Limb (tissue), 2 donors: ENCODE measurements around the gene UBALD1.
A peak's percentile ranks its signal among the peaks of the same experiment; 100 is the strongest.
"Not testable (repeated sequence)": the region's sequence is repeated elsewhere in the genome, so short reads cannot be mapped to it uniquely, and the experiment has no call there.

Source experiments
- DNase-seq, 2 donors: peaks; one replicate each; pipeline ENCODE4 v3.0.0-alpha.2; 2016; ENCODE audit errors: extremely low spot score in 2 of 2

The UBALD1 gene

DNA sequence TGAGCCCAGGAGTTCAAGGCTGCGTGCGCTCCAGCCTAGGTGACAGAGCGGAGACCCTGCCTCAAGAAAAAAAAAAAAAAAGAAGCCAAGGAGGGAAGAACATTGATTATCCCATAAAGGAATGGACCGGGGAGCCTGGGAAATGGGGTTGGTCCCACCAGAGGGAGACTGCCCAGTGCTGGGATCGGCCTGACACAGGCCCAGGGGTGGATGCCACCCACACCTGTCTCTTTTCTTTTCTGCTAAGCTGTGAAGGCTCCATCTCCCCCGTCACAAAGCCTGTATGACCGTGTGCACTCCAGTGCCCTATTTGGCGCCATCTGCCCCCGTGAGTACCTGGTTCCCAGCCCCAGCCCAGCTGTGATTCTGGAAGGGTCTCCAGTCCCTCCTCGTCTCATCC is 15.7 kb downstream of the UBALD1 start:
- DNase-seq = no peak

DNA sequence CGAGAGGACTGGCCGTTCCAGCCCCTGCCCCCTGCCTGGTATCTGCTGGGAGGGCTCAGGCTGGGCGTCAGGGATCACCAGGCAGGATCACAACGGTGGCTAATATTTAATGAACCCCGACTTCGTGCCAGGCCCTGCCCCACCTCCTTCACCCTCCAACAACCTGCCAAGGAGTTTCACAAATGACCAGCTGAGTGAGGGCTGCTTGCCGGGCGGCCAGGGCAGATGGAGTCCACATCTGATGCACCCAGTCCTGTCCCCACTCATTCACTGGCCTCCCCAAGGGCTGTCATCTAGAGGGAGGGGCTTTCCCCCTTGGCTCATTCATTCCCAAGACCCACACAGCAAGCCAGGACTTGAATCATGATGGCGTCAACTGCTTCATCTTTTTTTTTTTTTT is 17.5 kb downstream of the UBALD1 start:
- DNase-seq = no peak

GRCh38 chr16:4594433-4595410 is 20.0 kb downstream of the UBALD1 start:
- no peak for DNase-seq

DNA sequence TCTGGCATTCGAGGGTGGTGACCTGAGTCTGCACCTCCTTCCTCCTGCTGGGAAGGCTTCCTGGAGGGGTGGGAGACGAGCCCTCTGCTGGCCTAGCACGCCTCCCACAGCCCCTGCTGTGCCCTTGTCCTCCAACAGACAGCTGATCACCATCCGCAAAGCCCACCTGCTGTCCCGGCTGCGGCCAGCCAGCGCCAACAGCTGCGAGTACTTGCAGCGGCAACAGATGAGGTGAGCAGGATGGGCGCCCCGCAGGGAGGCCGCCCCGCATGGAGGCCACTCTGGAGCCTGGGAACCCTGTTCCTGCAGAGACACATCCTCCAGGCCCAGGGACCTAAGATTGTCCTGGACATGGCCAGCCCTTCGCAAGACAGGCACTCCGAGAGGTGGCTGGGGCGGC is 21.6 kb downstream of the UBALD1 start:
- DNase-seq = peak in 1 of 2 donors; percentile 15

DNA sequence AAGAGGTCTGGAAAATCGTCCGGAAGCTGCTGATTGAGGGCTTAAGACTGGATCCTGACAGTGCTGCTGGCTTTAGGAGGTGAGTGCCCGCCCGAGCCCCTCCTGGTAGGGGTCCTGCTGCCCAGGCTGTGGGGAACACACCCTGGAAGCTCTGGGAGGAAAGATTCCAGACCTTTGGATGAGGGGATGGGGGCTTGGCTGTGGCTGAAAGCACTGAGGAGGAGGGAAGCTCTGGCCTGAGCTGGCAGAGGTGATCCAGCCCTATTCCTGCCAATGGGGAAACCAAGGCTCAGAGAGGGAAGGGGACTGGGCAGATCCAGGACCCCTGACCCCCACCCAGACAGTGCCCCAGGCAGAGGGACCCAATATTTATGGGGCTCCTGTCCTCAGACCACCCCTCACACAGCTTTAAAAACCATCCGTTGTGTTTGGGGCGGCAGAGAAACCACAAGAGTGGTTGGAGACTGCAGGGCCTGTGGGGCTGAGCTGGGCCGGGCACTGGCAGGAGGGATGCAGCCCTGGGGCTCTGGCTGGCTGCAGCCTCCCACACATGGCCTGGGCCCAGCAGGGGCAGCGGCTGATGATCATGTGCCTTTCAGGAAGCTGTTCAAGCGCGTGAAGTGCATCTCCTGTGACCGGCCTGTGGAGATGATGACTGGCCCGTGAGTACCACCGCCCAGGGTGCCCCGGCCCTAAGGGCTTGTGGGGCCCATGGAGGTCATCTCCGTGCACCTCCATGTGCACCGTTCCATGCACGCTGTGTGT is 22.8 kb downstream of the UBALD1 start:
- DNase-seq = no peak

GRCh38 chr16:4591191-4591590 is 23.5 kb downstream of the UBALD1 start:
- no peak for DNase-seq

DNA sequence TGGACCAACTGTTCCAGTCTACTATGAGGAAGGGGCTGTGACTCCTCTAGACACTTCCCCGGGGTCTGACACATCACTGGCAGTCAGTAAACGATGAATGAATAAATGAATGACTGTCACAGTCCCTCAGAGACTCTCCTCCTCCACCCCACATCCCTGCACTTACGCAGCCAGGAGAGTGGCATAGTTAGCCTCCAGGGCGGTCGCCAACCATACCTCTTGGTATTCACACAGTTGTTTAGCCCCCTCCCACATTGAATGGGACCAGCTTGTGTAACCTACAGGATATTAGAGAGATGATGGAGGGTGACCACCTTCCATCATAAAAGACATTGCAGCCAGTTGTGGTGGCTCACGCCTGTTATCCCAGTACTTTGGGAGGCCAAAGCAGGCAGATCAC is 25.7 kb downstream of the UBALD1 start:
- no peak for DNase-seq

- DNase-seq = no peak
Measured at GRCh38 chr16:4588386-4588785, 26.3 kb downstream of the UBALD1 start.

GRCh38 chr16:4586291-4586690 is 28.4 kb downstream of the UBALD1 start:
- no peak for DNase-seq

DNA sequence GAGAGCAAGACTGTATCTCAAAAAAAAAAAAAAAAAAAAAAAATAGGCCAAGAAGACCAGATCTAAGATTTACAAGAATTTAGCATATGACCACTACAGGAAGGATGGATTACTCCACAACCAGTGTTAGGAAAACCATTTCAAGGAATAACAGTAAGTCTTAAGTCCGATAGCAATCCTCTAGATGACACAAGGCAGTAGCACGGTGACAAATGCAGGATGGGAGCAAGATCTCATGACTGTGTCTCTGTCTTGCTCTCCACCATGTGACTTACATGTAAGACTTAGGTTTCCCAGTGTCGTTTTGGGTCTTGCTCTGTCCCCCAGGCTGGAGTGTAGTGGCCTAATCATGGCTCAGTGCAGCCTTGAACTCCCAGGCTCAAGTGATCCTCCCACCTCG is 30.8 kb downstream of the UBALD1 start:
- DNase-seq = no peak

- DNase-seq = no peak
Measured at GRCh38 chr16:4580250-4580649, 34.4 kb downstream of the UBALD1 start.

DNA sequence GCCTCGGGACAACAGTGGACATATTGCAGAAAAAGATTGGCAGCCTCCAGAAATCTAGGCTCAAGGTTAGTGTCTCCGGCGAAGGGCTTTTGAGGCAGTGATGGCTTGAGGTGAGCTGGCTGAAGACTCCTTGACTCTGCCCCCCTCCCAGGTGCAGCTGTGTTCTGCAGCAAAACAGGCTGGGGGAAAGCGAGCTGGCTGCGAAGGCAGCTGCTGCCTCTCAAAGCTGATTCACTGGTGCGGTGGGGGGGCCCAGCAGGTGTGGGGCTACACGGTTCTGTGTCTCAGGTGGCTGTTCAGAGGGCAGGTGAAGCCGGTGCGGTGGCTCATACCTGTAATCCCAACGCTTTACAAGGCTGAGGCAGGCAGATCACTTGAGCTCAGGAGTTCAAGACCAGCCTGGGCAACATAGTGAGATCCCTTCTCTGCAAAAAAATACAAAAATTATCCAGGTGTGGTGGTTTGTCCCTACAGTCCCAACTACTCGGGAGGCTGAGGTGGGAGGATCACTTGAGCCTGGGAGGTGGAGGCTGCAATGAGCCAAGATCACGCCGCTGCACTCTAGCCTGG is 35.6 kb downstream of the UBALD1 start:
- no peak for DNase-seq

DNA sequence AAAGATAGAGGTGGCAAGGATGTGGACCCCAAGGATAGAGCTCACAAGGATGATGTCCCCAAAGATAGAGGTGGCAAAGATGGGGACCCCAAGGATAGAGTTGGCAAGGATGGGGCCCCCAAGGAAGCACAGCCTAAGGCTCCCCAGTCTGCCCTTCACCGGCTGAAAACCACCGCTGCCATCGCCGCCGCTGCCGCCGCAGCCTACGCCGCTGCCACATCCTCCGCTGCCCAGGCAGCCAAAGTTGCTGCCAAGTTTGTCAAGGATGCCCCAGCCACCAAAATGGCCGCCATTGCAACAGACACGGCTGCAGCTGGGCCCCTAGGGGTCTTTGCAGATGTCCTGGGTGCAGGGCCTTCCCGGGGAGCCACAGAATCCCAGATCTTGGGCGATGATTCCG is 38.7 kb downstream of the UBALD1 start:
- DNase-seq = no peak

DNA sequence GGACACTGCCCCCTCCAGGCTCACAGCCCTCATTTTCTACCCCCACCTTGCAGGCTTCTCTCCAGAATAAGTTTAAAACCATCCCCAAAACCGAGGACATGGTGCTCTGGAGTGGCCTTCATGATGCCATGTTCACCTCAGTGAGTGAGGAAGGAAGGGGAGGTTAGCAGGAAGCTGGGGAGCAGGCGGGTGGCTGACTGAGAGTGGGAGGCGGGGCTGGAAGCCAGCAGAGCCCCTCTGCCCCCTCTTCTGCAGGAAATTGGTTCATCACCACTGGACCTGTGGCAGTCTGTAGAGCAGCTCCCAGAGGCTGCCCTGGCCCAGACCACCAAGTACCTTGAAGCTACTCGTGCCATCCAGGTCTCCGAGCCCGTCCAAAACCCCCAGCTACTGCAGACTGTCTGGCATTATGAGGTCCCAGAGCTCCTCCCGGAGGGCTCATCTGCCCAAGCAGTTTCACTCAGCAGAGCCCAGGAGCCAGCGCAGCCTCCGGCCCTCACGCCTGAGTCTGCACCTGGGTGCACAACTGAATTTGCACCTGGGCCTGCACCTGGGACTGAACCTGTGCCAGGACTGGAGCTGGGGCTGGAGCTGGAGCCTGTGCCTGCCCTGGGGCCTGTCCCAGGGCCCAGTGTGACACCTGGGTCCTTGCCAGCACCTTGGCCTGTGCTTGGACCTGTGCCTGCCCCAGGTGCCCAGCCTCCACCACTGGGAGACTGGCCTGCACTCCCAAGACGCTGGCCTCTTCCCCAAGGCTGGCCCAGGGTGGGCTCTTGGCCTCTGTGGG is 39.6 kb downstream of the UBALD1 start:
- DNase-seq = no peak

DNA sequence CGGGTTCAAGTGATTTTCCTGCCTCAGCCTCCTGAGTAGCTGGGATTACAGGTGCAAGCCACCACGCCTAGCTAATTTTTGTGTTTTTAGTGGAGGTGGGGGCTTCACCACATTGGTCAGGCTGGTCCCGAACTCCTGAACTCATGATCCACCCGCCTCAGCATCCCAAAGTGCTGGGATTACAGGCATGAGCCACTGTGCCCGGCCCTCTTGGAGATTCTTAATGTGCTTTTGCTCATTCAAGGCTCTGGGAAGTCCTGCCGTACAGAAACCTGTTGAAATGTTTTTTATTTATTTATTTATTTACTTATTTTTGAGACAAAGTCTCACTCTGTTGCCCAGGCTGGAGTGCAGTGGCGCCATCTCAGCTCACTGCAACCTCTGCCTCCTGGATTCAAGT is 40.8 kb downstream of the UBALD1 start:
- DNase-seq = not testable (repeated sequence)

- peak in 1 of 2 donors; percentile 7 for DNase-seq
Measured at GRCh38 chr16:4572715-4573114, 42.0 kb downstream of the UBALD1 start.

- DNase-seq = no peak
Measured at GRCh38 chr16:4570688-4571321, 43.9 kb downstream of the UBALD1 start.

DNA sequence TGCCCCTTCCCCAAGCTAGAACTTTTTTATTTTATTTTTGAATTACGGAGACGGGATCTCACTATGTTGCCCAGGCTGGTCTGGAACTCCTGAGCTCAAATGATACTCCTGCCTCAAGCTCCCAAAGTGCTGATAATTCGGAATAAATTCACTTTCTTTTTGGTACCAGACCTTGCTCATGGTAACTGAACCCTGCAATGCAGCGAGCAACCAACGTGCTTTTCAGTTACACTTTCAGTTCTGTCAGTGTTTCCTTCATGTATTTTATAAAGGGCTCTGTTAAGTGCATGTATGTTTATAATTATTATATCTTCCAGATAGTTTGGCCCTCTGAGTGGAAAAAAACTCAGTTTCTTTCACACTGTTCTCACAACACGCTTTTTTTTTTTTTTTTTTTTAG is 44.6 kb downstream of the UBALD1 start:
- no peak for DNase-seq

- DNase-seq = no peak
Measured at GRCh38 chr16:4566144-4566543, 48.5 kb downstream of the UBALD1 start.

DNA sequence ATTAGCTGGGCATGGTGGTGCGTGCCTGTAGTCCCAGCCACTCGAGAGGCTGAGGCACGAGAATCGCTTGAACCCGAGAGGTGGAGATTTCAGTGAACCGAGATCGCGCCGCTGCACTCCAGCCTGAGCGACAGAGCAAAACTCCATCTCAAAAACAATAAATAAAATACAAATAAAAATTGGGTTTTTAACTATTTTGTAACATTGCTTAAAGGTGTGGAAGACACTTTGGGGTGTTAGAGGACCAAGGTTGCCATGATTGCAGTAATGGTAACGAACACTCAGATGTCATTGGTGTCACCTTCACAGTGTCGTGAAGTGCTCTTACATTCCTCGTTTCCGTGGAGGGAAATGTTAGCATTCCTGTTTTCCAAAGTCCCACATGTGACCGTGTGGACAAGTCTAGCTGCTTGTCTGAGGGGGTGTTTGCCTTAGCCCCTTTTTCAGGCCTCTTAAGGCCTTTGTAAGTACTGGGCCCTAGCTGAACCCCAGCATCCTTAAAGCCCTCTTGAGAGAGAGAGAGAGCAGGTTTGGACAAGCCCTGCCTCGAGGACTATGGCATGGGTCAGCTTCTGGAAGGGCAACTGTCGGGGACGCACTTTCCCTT is 49.9 kb downstream of the UBALD1 start:
- no peak for DNase-seq

- peak; percentile 18 to 54 for DNase-seq
Measured at GRCh38 chr16:4561596-4561995, 53.1 kb downstream of the UBALD1 start.
